NCI-H82 treated with DMSO at 0.1 percent for 48 hours (cell line): ENCODE measurements around the gene PRR11.
"Not testable (repeated sequence)": the region's sequence is repeated elsewhere in the genome, so short reads cannot be mapped to it uniquely, and the experiment has no call there.

Source experiments
- DNase-seq: peaks from one replicate; lab custom pipeline; 2025; ENCODE audit not compliant: unreplicated experiment; lab: John Stamatoyannopoulos, UW

PRR11 gene

GRCh38 chr17:59219370-59219769 lies 63.8 kb downstream of the PRR11 start:
- no peak for DNase-seq

GRCh38 chr17:59219992-59220327 lies 64.4 kb downstream of the PRR11 start:
- DNase-seq, result no peak

- peak; percentile 84 for DNase-seq
Measured at GRCh38 chr17:59220328-59221158, 65.0 kb downstream of the PRR11 start, which contains the start of gene GDPD1. TSS of gene GDPD1 (plus strand) at chr17:59220511. CDS start at chr17:59220610, 99 bp downstream.

- DNase-seq, result no peak
Measured at GRCh38 chr17:59221159-59221847, 65.8 kb downstream of the PRR11 start.

- no peak for DNase-seq
Measured at GRCh38 chr17:59223813-59224212, 68.3 kb downstream of the PRR11 start.

- not testable (repeated sequence) for DNase-seq
Measured at GRCh38 chr17:59228588-59228987, 73.0 kb downstream of the PRR11 start.

GRCh38 chr17:59230764-59231163 lies 75.2 kb downstream of the PRR11 start:
- no peak for DNase-seq

GRCh38 chr17:59234631-59235030 lies 79.1 kb downstream of the PRR11 start:
- DNase-seq, result no peak

GRCh38 chr17:59238906-59239305 lies 83.4 kb downstream of the PRR11 start:
- DNase-seq, result no peak

GRCh38 chr17:59244081-59244480 lies 88.5 kb downstream of the PRR11 start:
- no peak for DNase-seq
